IgD-negative memory B cell (primary cell): ENCODE measurements around the gene ERAS. TPM values are rescaled to one million over a fixed set of nuclear protein-coding genes. Genes with fewer than 3 reads are reported as not detected.

Source experiments
- H3K27ac Mint-ChIP-seq, 3 donors: one replicate each; pipeline ENCODE4 v1.8.0; 2020 to 2022; ENCODE audit warnings: mild to moderate bottlenecking in 3 of 3, mixed read lengths in 3 of 3, moderate library complexity in 1 of 3
- H3K27me3 Mint-ChIP-seq: one replicate; pipeline ENCODE4 v1.8.0; 2021; ENCODE audit warnings: mixed read lengths
- H3K36me3 Mint-ChIP-seq: one replicate; pipeline ENCODE4 v1.8.0; 2020; ENCODE audit warnings: mild to moderate bottlenecking, mixed read lengths
- H3K4me1 Mint-ChIP-seq, 3 donors: one replicate each; pipeline ENCODE4 v1.8.0; 2020 to 2022; ENCODE audit warnings: mixed read lengths in 3 of 3, mild to moderate bottlenecking in 1 of 3
- H3K4me3 Mint-ChIP-seq, 4 donors: one replicate each; pipeline ENCODE4 v1.8.0; 2020 to 2022; ENCODE audit warnings: mild to moderate bottlenecking in 4 of 4, mixed read lengths in 4 of 4, moderate library complexity in 3 of 4
- H3K9me3 Mint-ChIP-seq, 3 donors: one replicate each; pipeline ENCODE4 v1.8.0; 2020 to 2021; ENCODE audit warnings: mixed read lengths in 3 of 3, mild to moderate bottlenecking in 1 of 3
- polyA plus RNA-seq: library from polyadenylated mRNA; unstranded; fragments of 300-500 nt; fragmentation: Illumina TruSeq; gene quantifications from one replicate; pipeline ENCODE4 v1.2.3, GENCODE V29; 2021

ERAS gene, protein sequence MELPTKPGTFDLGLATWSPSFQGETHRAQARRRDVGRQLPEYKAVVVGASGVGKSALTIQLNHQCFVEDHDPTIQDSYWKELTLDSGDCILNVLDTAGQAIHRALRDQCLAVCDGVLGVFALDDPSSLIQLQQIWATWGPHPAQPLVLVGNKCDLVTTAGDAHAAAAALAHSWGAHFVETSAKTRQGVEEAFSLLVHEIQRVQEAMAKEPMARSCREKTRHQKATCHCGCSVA
- polyA plus RNA-seq = not detected

DNA sequence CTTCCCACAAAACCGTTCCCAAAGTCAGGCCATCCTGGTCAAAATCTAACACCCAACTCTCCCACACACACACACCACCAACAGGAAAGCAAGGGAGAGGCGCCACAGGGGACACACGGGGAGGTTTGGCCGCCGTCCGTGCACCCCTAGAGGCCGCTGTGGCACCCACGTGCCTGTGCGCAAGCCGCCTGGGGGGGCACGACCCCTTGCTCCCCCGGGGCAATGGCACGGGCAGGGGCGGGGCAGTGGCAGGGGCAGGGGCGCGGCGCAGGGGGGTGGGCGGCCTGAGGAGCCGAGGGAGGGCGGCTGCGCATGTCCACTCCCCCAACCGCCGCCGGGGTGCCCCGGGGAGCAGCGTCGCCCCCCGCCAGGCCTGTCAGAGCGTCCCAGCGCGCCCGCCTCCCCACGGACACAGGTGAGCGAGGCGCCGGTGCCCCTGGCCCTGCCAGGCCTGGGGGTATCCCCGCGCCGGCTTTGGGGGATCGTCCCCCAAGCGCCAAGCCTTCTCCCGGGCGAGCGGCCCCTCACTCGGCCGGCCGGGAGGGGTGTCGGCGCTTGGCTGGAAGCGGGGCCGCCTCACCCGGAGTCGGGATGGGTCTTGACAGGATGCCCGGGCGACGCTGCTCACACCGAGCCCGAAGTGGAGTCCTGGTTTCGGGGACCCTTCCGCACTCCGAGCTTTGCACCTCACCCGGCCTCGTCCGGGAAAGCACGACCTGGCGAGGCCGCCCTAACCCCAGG lies at the start of gene ERAS:
Gene ERAS (plus strand): TSS at position 379 of the 741 bp plus-strand sequence. CDS start 2,611 bp downstream, outside the sequence.
- H3K9me3 Mint-ChIP-seq = no peaks in the 10 kb centered on the region
- H3K4me3 Mint-ChIP-seq = peak within 1 kb of the TSS in 3 of 4 donors; percentile 44 to 47 (median 45)
- H3K27me3 Mint-ChIP-seq = peaks cover 23% of the 10 kb centered on the region
- no peak within 1 kb of the TSS for H3K27ac Mint-ChIP-seq
- H3K4me1 Mint-ChIP-seq = peaks cover 0 to 3% (median 1%) of the 10 kb centered on the region in 3 donors
- peaks cover 5% of the 10 kb centered on the region for H3K36me3 Mint-ChIP-seq

DNA sequence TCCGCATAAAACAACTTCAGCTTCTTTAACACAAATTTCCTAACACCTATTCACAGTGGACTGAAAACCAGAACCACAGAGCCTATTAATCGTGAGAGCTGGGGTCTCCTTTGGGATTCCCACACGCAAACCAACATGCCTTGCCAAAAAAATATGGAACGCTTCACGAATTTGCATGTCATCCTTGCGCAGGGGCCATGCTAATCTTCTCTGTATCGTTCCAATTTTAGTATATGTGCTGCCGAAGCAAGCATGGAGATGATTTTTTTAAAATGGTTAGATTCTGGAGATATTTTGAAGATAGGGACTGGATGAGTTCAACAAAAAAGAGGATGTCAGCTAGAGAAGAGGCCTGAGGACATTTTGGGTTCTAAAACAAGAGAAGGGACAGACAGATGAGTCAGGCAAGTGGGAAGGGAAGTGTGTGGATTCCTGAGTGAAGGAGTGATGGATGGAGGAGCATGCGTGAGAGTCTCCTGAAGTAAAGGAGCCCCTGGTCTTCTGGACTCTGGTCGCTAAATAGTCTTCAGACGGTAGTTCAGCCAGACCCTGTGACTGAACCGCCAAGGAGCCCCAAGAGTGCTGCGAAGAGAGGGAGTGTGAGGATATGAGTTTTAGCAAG lies 49.4 kb upstream of the ERAS start:
- Mint-ChIP-seq H3K27ac (no peak overlapping the region), H3K36me3 (no peaks in the 10 kb centered on the region), H3K27me3 (no peaks in the 10 kb centered on the region), H3K9me3 (peaks cover 0 to 2% (median 0%) of the 10 kb centered on the region in 3 donors), H3K4me3 (no peak overlapping the region), H3K4me1 (no peaks in the 10 kb centered on the region)

DNA sequence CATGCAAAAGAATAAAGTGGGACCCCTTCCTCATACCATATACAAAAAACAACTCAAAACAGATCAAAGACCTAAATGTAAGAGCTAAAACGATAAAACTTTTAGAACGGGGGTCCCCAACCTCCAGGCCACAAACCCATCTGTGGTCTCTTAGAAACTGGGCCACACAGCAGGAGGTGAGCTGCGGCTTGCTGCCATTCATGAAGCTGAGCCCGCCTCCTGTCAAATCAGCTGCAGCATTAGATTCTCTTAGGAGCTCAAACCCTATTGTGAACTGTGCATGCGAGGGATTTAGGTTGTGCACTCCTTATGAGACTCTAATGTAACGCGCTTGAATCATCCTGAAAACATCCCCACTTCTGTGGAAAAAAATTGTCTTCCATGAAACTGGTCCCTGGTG lies 46.9 kb upstream of the ERAS start:
- H3K4me3 Mint-ChIP-seq = no peak overlapping the region
- H3K36me3 Mint-ChIP-seq = no peaks in the 10 kb centered on the region
- H3K27me3 Mint-ChIP-seq = no peaks in the 10 kb centered on the region
- H3K9me3 Mint-ChIP-seq = no peaks in the 10 kb centered on the region
- no peak overlapping the region for H3K27ac Mint-ChIP-seq
- no peaks in the 10 kb centered on the region for H3K4me1 Mint-ChIP-seq

DNA sequence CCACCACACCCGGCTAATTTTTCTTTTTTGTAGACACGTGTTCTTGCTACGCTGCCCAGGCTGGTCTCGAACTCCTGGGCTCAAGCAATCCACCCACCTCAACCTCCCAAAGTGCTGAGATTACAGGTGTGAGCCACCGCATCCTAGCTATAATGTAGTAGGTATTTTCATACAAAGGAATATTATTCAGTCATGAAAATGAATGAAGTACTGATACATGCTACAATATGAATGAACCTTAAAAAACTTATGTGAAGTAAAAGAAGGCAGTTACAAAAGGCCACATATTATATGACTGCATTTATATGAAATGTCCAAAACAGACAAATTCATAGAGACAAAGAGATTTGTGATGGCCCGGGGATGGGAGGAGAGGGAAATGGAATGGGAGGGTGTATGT lies 44.6 kb upstream of the ERAS start:
- no peak overlapping the region for H3K27ac Mint-ChIP-seq
- no peaks in the 10 kb centered on the region for H3K36me3 Mint-ChIP-seq

DNA sequence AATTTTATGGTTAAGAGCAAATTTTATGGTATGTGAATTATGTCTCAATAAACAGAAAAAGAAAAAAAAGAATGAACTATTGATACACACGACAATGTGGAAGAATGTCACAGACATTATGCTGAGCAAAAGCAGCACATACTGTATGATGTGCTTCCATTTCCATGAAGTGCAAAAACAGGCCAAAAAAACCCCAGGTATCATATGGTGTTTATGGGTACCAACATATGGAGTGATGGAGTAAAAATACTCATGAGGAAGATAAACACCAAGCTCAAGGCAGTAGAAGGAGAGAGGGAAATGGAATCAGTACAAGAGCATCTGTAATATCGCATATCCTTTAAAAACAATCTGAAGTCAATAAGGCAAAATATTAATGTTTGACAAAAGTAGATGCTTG lies 44.1 kb upstream of the ERAS start:
- Mint-ChIP-seq H3K36me3 (no peaks in the 10 kb centered on the region), H3K4me3 (no peak overlapping the region), H3K27me3 (peaks cover 7% of the 10 kb centered on the region), H3K27ac (no peak overlapping the region), H3K9me3 (no peaks in the 10 kb centered on the region), H3K4me1 (no peaks in the 10 kb centered on the region)

More for the DNA sequence above, 44.6 kb upstream of the ERAS start:
- H3K4me1 Mint-ChIP-seq = no peaks in the 10 kb centered on the region
- H3K4me3 Mint-ChIP-seq = no peak overlapping the region
- peaks cover 3% of the 10 kb centered on the region for H3K27me3 Mint-ChIP-seq
- no peaks in the 10 kb centered on the region for H3K9me3 Mint-ChIP-seq

DNA sequence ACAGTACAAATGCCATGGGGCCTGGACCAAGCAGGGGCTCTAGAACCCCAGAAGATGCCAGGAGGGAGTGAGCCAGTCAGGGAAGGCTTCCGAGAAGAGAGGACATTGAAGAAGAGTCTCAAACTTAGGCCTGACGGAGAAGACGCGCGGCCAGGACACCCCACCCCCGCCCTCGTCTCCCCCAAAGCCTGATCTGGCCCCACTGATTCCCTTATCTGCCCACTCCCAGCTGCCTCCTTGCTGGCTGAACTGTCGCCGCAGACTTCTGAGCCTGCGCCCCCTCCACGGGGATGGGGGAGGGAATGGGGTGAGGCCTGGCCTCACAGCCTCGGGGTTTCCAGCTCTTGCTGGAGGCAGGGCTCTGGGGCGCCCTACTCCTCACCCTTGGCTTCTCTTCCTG lies 43.5 kb upstream of the ERAS start:
- Mint-ChIP-seq H3K27me3 (peaks cover 7% of the 10 kb centered on the region), H3K4me1 (no peaks in the 10 kb centered on the region), H3K4me3 (no peak overlapping the region), H3K36me3 (no peaks in the 10 kb centered on the region), H3K27ac (no peak overlapping the region), H3K9me3 (no peaks in the 10 kb centered on the region)

DNA sequence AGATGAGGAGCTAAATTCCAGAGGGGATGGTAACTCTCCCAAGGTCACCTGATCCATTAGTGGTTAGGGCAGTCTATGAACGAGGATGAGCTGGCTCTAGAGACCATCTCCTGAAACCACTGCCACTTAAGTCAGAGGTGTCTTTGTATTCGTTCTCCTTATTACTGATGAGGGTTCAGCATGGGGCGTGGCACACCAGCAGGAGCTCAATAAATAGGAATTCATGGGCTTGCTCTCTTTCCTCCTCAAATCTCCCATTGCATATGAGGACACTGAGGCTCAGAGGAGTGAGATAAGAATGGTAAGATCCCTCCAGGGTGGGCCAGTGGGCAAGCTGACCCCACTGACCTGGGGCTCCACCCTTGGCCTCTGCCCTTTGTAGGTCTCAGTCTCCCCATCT lies 41.6 kb upstream of the ERAS start:
- H3K27ac Mint-ChIP-seq = no peak overlapping the region
- no peak overlapping the region for H3K4me3 Mint-ChIP-seq
- H3K9me3 Mint-ChIP-seq = no peaks in the 10 kb centered on the region
- peaks cover 0 to 3% (median 1%) of the 10 kb centered on the region in 3 donors for H3K4me1 Mint-ChIP-seq
- H3K36me3 Mint-ChIP-seq = no peaks in the 10 kb centered on the region
- H3K27me3 Mint-ChIP-seq = peaks cover 13% of the 10 kb centered on the region

DNA sequence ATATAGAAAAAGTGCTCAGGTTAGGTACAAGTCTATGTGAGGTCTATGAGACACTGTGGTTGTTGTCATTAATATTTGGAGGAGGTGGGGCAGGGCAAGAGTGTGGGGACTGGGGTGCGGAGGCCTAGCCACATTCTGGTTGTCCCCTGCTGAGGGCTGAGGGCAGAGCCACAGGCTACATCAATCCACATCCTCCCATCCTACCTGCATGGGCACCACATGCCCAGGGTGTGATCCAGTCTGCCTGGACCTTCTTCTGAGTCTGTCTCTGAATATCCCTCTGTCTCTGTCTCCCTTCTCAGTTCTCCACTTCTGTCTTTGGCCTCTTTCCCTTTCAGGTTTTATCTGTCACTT lies 41.1 kb upstream of the ERAS start:
- no peak overlapping the region for H3K4me3 Mint-ChIP-seq
- H3K4me1 Mint-ChIP-seq = peaks cover 0 to 3% (median 1%) of the 10 kb centered on the region in 3 donors
- peaks cover 14% of the 10 kb centered on the region for H3K27me3 Mint-ChIP-seq
- H3K36me3 Mint-ChIP-seq = no peaks in the 10 kb centered on the region
- no peak overlapping the region for H3K27ac Mint-ChIP-seq
- no peaks in the 10 kb centered on the region for H3K9me3 Mint-ChIP-seq

DNA sequence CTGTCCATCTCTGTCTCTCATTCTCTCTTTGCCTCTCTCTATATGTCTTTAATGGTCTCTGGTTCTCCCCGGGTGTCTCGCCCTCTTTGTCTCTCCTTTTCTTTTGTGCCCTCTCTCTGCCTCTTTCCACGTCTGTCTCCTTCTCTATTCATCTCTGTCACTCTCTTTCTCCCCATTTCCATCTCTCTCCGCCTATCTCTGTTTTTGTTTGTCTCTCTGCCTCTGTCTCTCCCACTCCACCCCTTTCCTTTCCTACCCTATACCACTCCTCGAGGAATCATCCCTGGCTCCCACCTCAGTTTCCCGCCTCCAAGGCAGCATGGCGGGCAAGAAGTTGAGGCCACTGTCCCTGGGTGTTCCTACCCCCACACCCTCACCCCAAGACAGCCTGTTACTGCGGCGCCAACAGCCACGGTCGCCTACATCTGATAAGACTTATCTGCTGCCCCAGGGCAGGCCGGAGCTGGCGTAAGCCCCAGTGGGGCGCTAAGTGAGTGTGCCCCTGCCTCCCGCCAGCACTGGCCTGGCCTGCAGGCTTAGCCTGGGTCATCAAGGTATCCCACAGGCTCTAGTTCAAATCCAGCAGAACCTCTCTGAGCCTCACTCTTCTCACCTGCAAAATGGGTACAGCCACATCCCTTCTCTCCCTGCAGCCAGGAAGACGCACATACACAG lies 40.6 kb upstream of the ERAS start:
- no peaks in the 10 kb centered on the region for H3K36me3 Mint-ChIP-seq
- peaks cover 14% of the 10 kb centered on the region for H3K27me3 Mint-ChIP-seq
- no peak overlapping the region for H3K4me3 Mint-ChIP-seq
- H3K9me3 Mint-ChIP-seq = no peaks in the 10 kb centered on the region
- no peak overlapping the region for H3K27ac Mint-ChIP-seq
- H3K4me1 Mint-ChIP-seq = peaks cover 0 to 3% (median 1%) of the 10 kb centered on the region in 3 donors

DNA sequence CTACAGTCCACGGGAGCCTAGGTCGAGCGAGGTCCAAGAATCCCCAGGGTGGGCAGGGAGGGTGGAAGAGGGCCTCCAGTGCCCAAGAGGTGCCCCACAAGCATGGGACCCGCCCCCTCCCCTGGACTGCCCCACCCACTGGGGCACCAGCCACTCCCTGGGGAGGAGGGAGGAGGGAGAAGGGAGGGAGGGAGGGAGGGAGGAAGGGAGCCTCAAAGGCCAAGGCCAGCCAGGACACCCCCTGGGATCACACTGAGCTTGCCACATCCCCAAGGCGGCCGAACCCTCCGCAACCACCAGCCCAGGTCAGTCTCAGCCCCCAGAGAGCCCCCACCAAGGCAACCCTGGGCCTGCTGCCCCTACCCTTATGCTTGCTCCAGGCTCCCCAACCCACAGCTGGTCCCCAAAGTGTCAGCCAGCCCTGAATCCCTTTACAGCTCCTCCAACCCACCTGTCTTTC lies 39.9 kb upstream of the ERAS start, which contains the start of gene GATA1:
Gene GATA1 (plus strand): TSS at position 250 of the 460 bp plus-strand sequence. CDS start 4,520 bp downstream, outside the sequence.
- Mint-ChIP-seq H3K27ac (peak within 1 kb of the TSS in 1 of 3 donors; percentile 83), H3K9me3 (no peaks in the 10 kb centered on the region), H3K36me3 (no peaks in the 10 kb centered on the region), H3K27me3 (peaks cover 14% of the 10 kb centered on the region), H3K4me1 (peaks cover 0 to 3% (median 1%) of the 10 kb centered on the region in 3 donors), H3K4me3 (no peak within 1 kb of the TSS)

DNA sequence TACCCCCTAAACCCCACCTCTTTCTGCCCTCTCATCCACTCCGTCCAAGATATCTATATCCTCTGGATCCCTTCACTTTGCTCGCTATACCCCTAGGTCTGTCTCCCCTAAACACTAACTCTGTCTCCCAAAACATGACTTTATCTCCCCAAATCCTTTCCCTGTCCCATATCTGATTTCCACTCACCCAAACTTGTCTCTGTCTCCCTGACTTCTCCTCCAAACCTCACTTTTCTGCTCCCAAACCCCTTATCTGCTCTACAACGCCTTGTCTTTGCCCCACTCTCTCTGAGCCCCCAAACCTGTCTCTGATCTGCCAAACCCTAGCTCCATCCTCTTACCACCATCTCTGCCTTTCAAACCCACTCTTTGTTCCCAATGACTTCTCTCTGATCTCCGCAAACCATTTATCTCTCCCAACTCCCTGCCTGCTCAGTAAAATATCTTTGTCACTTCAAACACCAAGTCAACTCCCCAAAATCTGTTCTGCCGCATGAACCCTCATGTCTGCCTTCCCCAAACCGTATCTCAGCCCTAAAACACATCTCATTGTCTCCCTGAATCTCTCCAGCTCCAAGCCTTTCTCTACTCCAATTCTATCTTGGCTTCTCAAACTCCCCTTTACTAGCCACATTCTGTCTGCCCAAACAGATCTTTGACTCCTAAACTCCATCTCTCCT lies 39.3 kb upstream of the ERAS start:
- peaks cover 14% of the 10 kb centered on the region for H3K27me3 Mint-ChIP-seq
- peaks cover 0 to 3% (median 1%) of the 10 kb centered on the region in 3 donors for H3K4me1 Mint-ChIP-seq
- H3K36me3 Mint-ChIP-seq = no peaks in the 10 kb centered on the region
- no peaks in the 10 kb centered on the region for H3K9me3 Mint-ChIP-seq
- peak overlapping the region in 1 of 3 donors; percentile 83 for H3K27ac Mint-ChIP-seq
- no peak overlapping the region for H3K4me3 Mint-ChIP-seq

DNA sequence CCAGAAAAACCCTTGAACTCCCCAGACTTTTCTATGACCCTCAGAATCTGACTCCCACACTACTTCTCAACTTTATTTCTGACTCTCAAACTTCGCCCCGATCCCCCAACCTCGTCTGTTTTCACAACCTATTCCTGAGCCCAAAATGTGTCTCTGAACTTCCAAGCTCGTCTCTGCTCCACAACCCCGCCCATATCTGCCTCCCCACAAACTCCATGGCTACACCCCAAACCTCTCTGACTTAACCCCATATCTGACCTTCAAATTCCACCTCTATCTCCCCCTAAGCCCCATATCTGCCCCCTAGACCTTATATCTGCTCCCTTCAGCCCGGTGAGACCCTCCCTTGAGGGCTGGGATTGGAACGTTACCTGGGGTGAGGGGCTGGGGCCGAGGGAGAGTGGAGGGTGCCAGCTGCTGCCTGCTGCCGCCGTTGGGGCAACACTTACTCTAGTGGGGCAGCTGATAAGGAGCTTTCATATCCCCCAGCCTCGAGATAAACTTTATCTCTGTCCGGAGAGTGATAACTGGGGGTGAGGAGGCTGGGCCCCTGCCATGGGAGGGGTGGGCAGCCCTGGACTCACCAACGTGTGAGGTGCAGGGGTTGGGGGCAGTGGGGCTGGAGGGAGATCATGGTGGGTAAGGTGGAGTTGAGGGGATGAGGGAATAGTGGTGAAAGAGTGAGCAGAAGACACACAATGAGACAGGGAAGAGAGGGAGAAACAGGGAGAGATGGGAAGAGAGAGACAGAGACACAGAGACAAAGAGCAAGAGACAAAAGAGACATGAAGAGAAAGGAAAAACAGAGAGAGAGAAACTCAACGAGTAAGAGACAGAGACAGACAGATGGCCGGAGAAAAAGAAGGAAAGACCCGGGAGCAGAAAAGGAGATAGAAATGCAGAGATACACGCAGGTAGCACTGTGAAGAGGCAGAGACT lies 38.5 kb upstream of the ERAS start:
- Mint-ChIP-seq H3K27me3 (peaks cover 14% of the 10 kb centered on the region), H3K27ac (peak overlapping the region in 2 of 3 donors; percentile 34 to 83), H3K36me3 (no peaks in the 10 kb centered on the region), H3K4me3 (no peak overlapping the region), H3K9me3 (no peaks in the 10 kb centered on the region), H3K4me1 (peaks cover 0 to 3% (median 1%) of the 10 kb centered on the region in 3 donors)

DNA sequence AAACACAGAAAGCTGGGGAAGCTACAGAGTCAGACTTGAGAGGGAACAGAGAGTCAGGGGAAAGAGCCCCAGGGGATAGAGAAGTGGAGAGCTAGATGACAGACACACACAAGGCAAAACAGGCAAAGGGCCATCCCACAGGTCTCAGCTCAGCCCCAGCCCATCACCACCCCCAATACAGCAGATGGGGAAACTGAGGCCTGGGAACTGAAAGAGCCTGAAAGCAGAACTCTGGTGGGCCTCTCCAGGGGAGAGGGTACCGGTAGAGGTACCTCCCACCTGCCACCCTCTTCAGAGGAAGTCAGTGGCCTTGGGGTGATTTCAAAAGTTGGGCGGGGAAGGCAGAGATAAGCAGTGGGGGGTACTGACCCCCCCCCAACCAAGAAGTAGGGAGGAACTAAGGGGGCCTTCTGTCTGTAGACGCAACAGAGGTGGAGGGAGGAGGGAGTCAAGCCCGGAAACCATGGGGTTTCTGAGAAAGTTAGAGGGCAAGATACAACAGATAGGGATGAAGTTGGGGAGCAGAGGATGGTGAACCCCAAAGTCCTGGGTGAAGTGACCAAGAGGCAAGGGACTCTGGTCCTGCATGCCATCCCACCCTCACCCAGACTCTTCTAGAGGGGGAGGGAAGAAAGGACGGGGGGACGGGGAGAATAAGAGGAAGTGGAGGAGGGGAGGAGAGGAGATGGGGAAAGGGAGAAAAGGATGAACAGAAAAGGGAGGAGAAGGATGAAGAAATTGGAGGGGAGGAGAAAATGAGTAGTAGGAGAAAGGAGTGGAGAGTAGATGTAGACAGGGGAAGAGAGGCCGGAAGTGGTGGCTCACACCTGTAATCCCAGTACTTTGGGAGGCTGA lies 36.7 kb upstream of the ERAS start:
- peak overlapping the region in 1 of 3 donors; percentile 46 for H3K27ac Mint-ChIP-seq
- H3K4me3 Mint-ChIP-seq = peak overlapping the region in 1 of 4 donors; percentile 59
- H3K27me3 Mint-ChIP-seq = peaks cover 14% of the 10 kb centered on the region
- peaks cover 0 to 3% (median 1%) of the 10 kb centered on the region in 3 donors for H3K4me1 Mint-ChIP-seq
- H3K9me3 Mint-ChIP-seq = no peaks in the 10 kb centered on the region
- H3K36me3 Mint-ChIP-seq = no peaks in the 10 kb centered on the region
